Left kidney (tissue), 2 donors: ENCODE results near the gene AQP11. TPM values are rescaled to one million over a fixed set of nuclear protein-coding genes. Genes with fewer than 3 reads are reported as not detected.

ENCODE experiments used
- DNase-seq: peaks from one replicate; pipeline ENCODE4 v3.0.0-alpha.2; 2013
- polyA plus RNA-seq: library from polyadenylated mRNA; unstranded; fragments of 120-200 nt; gene quantifications from one replicate; pipeline ENCODE4 v1.2.1, GENCODE V29; 2013; ENCODE audit not compliant: insufficient read length

The AQP11 gene
- polyA plus RNA-seq, 1 donor, result 6.3 TPM

DNA sequence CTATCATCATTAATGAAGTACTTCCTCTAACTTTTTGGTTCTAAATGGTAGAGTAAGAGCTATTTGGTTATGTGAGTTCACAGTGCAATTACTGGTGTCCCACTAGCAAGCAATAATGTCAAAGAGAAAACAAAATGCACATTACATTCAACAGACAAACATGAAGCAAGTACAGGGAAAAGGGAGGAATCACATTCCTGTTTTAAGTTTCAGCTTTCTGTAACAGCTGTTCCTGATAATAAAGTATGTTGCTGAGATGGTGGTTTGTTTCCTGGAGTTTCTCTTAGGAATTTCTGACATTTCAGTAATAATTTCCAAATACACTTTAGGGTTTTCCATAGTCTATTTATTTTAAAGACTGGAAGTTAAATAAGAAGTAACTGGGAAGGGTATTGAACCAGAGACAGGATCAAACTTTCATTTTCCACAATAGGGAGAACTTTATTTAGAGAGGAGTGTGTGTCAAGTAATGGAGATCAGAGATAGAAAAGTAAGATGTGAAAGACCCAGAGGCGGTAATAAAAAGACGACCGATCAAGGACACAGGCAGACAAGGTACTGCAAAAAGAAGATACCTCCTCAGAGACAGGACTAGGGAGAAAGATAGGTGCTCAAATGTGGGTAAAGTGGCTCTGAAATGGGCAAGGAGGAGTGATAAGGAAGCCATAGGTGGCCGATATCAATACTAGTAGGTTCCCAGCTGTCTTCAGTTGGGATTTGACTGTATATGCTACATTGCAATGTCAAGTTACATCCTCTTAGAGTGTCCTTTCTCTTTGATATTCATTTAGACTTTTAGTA is 68.7 kb downstream of the AQP11 start:
- peak; percentile 26 for DNase-seq

Other genes with a start within 250 kb of the AQP11 start
- 102 TPM for gene PAK1, start 115.9 kb upstream of the AQP11 start, polyA plus RNA-seq
- gene CLNS1A, start 47.8 kb downstream of the AQP11 start, polyA plus RNA-seq, result 204 TPM
- 76.8 TPM for gene RSF1, start 230.8 kb downstream of the AQP11 start, polyA plus RNA-seq
- 49.3 TPM for gene AAMDC, start 231.2 kb downstream of the AQP11 start, polyA plus RNA-seq